BJ (cell line): ENCODE measurements around the gene MSRB3. TPM values are rescaled to one million over a fixed set of nuclear protein-coding genes. Genes with fewer than 3 reads are reported as not detected.
"Not testable (repeated sequence)": the region's sequence is repeated elsewhere in the genome, so short reads cannot be mapped to it uniquely, and the experiment has no call there.

Experiments used
- CTCF ChIA-PET: fragments of 350-600 bp; formaldehyde crosslinking; extraction: SDS; loops from one replicate; lab custom pipeline; 2021; ENCODE audit warnings: antibody characterized with exemption, inconsistent platforms; lab: Yijun Ruan, JAX
- POLR2A ChIA-PET: fragments of 300-600 bp; sonication (Branson Sonifier 250); formaldehyde crosslinking; extraction: SDS; loops from one replicate; lab custom pipeline; 2021; ENCODE audit warnings: antibody characterized with exemption; lab: Charles Lee
- DNase-seq: peaks from one replicate; pipeline ENCODE4 v3.0.0-alpha.2; 2011; ENCODE audit warnings: low read depth
- H3K27me3 ChIP-seq: 2 replicates; pipeline ENCODE4 v1.6.0; 2011; ENCODE audit warnings: low read length; ENCODE audit not compliant: control insufficient read depth, insufficient read depth
- H3K36me3 ChIP-seq: 2 replicates; pipeline ENCODE4 v1.5.1; 2011; ENCODE audit warnings: low read length; ENCODE audit not compliant: control insufficient read depth, insufficient read depth
- H3K4me3 ChIP-seq: 2 replicates; pipeline ENCODE4 v1.5.1; 2011; ENCODE audit warnings: low read depth, mild to moderate bottlenecking, control low read depth, low read length
- CTCF ChIP-seq: IDR thresholded peaks from 2 replicates; pipeline ENCODE4 v1.5.1; 2011; ENCODE audit warnings: low read depth, mild to moderate bottlenecking, control low read depth, inconsistent platforms, low read length, moderate library complexity; ENCODE audit not compliant: insufficient read depth
- polyA plus RNA-seq: library from polyadenylated mRNA; depleted of rRNA; stranded (reverse); fragments of >200 nt; gene quantifications from 2 replicates; pipeline ENCODE4 v1.2.3, GENCODE V29; 2011

Gene MSRB3
- polyA plus RNA-seq, 1 experiment, result 76.0 TPM

GRCh38 chr12:65450625-65451024 is 172.1 kb downstream of the MSRB3 start:
- Histone ChIP-seq H3K27me3 (no peaks in the 10 kb centered on the region), H3K36me3 (peaks cover 8% of the 10 kb centered on the region), H3K4me3 (no peak overlapping the region)
- POLR2A ChIA-PET, result no interaction called here
- no peak for TF ChIP-seq CTCF
- CTCF ChIA-PET, result no interaction called here
- no peak for DNase-seq

- POLR2A ChIA-PET, result no interaction called here
- no peak for TF ChIP-seq CTCF
- no peak for DNase-seq
- no peaks in the 10 kb centered on the region for H3K27me3 ChIP-seq
- peaks cover 11% of the 10 kb centered on the region for H3K36me3 ChIP-seq
- no peak overlapping the region for H3K4me3 ChIP-seq
- CTCF ChIA-PET, result interaction anchor here (0.6 kb wide), 1 partner anchor 9 kb away, joined by 3 read pairs; no protein-coding TSS in a partner anchor
Measured at GRCh38 chr12:65454115-65454787, 175.8 kb downstream of the MSRB3 start.

GRCh38 chr12:65457341-65457740 is 178.9 kb downstream of the MSRB3 start:
- CTCF ChIA-PET, DNase-seq, POLR2A ChIA-PET, H3K27me3 ChIP-seq, H3K4me3 ChIP-seq: not testable (repeated sequence)
- H3K36me3 ChIP-seq, result peaks cover 11% of the 10 kb centered on the region

- Histone ChIP-seq H3K27me3 (no peaks in the 10 kb centered on the region), H3K36me3 (peaks cover 12% of the 10 kb centered on the region), H3K4me3 (no peak overlapping the region)
- POLR2A ChIA-PET, result no interaction called here
- no peak for DNase-seq
- no peak for TF ChIP-seq CTCF
- CTCF ChIA-PET, result no interaction called here
Measured at GRCh38 chr12:65458718-65459117, 180.2 kb downstream of the MSRB3 start.

- POLR2A ChIA-PET, result no interaction called here
- CTCF ChIA-PET, result no interaction called here
- Histone ChIP-seq H3K27me3 (no peaks in the 10 kb centered on the region), H3K4me3 (no peak overlapping the region), H3K36me3 (peaks cover 8% of the 10 kb centered on the region)
- no peak for TF ChIP-seq CTCF
- no peak for DNase-seq
Measured at GRCh38 chr12:65459545-65459944, 181.1 kb downstream of the MSRB3 start.

GRCh38 chr12:65460063-65460462 is 181.6 kb downstream of the MSRB3 start:
- H3K27me3 ChIP-seq, result no peaks in the 10 kb centered on the region
- POLR2A ChIA-PET, result no interaction called here
- CTCF ChIA-PET, result no interaction called here
- TF ChIP-seq CTCF, result no peak
- no peak for DNase-seq
- no peak overlapping the region for H3K4me3 ChIP-seq
- peaks cover 7% of the 10 kb centered on the region for H3K36me3 ChIP-seq
